ENCODE data around the gene ZSCAN29. TPM values are rescaled to one million over a fixed set of nuclear protein-coding genes. Genes with fewer than 3 reads are reported as not detected.

ZSCAN29 gene
- total and polyA plus RNA-seq, 2 of the 13 experiments (the other 11 are each of a cell fraction or from before 2014, with no cell fraction given): 8.3 to 27.4 TPM

DNA sequence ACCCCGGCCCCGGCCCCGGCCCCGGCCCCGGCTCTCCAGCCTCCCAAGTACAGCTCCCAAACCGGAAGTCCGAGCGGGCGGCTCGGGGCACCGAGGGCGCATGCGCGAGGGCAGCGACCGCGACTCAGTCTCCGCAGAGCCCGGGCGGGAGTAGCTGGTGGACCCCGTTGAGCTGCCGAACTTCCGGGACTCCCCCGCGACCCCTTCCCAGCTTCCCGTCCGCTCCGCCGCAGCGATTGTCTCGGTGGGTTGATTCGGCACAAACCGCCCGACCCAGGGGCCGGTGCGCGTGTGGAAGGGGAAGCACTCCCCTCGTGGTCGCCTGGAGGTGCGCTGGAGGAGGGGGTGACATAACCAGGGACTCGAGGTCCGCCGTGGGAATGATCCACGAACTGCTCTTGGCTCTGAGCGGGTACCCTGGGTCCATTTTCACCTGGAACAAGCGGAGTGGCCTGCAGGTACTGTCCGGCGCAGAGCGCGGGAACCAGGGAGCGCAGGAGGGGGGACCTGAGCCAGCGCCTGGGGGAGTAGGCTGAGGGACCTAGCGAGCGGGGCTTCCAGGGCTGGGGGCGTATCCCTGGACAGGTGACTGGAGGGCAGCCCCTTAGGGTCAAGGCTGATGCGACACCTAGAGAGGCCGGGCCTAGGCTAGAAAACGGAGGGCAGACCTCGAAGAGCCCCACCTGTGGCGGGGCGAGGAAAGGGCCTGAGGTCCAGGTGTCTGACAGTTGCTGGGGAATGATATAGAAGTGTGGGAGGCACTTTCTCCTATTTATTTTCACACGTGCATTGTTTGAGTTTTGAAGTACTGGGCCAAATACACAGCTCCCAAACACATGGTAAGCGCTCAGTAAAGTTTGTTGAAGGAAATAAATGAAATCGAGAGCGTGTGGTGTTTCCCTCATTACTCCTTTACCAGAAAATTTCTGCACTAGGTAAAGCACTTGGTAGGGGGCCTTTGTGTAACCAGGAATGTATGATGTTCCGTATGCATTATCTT is at the start of gene ZSCAN29, which contains the start of gene TUBGCP4 (continued):
- TF ChIP-seq, protein P1, sequence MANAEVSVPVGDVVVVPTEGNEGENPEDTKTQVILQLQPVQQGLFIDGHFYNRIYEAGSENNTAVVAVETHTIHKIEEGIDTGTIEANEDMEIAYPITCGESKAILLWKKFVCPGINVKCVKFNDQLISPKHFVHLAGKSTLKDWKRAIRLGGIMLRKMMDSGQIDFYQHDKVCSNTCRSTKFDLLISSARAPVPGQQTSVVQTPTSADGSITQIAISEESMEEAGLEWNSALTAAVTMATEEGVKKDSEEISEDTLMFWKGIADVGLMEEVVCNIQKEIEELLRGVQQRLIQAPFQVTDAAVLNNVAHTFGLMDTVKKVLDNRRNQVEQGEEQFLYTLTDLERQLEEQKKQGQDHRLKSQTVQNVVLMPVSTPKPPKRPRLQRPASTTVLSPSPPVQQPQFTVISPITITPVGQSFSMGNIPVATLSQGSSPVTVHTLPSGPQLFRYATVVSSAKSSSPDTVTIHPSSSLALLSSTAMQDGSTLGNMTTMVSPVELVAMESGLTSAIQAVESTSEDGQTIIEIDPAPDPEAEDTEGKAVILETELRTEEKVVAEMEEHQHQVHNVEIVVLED (CRISPR knock-in tag; IDR thresholded peaks at IDR 0.05; ENCODE audit: borderline replicate concordance): peak; percentile 48
- TF ChIP-seq ZNF510 (CRISPR knock-in tag; IDR thresholded peaks at IDR 0.05; ENCODE audit: low read depth) (no peak), SMAD3 (CRISPR knock-in tag; IDR thresholded peaks at IDR 0.05) (0 out of 2 replicates have a peak, but pooled peaks have one; percentile 24), ZNF546 (CRISPR knock-in tag; conservative IDR thresholded peaks at IDR 0.05) (peak; percentile 82; the same call in 1 of the 2 replicates), SRF (IDR thresholded peaks at IDR 0.05; ENCODE audit: low read depth, low read length) (no peak), EZH2 (conservative IDR thresholded peaks at IDR 0.05; ENCODE audit: low read depth, low read length) (no peak), ZNF382 (CRISPR knock-in tag; IDR thresholded peaks at IDR 0.05; ENCODE audit: borderline replicate concordance) (no peak), ZBTB1 (CRISPR knock-in tag; IDR thresholded peaks at IDR 0.05; ENCODE audit: borderline replicate concordance) (no peak), ZNF296 (CRISPR knock-in tag; conservative IDR thresholded peaks at IDR 0.05) (no peak), ZNF552 (CRISPR knock-in tag; IDR thresholded peaks at IDR 0.05; ENCODE audit: borderline replicate concordance) (peak; percentile 88; the same call in 1 of the 2 replicates), SAFB2 (CRISPR knock-in tag; IDR thresholded peaks at IDR 0.05; ENCODE audit: borderline replicate concordance, low read depth) (no peak), TARDBP (CRISPR knock-in tag; IDR thresholded peaks at IDR 0.05) (peak; percentile 66; the same call in 1 of the 2 replicates), KMT2A (CRISPR knock-in tag; IDR thresholded peaks at IDR 0.05) (peak; percentile 89), ZNF256 (CRISPR knock-in tag; conservative IDR thresholded peaks at IDR 0.05) (no peak; the same call in 1 of the 2 replicates), MIXL1 (CRISPR knock-in tag; IDR thresholded peaks at IDR 0.05) (no peak), ZNF598 (CRISPR knock-in tag; IDR thresholded peaks at IDR 0.05; ENCODE audit: borderline replicate concordance) (peak; percentile 75; the same call in 1 of the 2 replicates)
- TF ChIP-seq, protein P2, sequence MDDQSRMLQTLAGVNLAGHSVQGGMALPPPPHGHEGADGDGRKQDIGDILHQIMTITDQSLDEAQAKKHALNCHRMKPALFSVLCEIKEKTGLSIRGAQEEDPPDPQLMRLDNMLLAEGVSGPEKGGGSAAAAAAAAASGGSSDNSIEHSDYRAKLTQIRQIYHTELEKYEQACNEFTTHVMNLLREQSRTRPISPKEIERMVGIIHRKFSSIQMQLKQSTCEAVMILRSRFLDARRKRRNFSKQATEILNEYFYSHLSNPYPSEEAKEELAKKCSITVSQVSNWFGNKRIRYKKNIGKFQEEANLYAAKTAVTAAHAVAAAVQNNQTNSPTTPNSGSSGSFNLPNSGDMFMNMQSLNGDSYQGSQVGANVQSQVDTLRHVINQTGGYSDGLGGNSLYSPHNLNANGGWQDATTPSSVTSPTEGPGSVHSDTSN (CRISPR knock-in tag; IDR thresholded peaks at IDR 0.05; ENCODE audit: borderline replicate concordance): no peak
- TF ChIP-seq, protein P3, sequence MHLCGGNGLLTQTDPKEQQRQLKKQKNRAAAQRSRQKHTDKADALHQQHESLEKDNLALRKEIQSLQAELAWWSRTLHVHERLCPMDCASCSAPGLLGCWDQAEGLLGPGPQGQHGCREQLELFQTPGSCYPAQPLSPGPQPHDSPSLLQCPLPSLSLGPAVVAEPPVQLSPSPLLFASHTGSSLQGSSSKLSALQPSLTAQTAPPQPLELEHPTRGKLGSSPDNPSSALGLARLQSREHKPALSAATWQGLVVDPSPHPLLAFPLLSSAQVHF (CRISPR knock-in tag; IDR thresholded peaks at IDR 0.05): 0 out of 2 replicates have a peak, but pooled peaks have one; percentile 38
- TF ChIP-seq, protein P4, sequence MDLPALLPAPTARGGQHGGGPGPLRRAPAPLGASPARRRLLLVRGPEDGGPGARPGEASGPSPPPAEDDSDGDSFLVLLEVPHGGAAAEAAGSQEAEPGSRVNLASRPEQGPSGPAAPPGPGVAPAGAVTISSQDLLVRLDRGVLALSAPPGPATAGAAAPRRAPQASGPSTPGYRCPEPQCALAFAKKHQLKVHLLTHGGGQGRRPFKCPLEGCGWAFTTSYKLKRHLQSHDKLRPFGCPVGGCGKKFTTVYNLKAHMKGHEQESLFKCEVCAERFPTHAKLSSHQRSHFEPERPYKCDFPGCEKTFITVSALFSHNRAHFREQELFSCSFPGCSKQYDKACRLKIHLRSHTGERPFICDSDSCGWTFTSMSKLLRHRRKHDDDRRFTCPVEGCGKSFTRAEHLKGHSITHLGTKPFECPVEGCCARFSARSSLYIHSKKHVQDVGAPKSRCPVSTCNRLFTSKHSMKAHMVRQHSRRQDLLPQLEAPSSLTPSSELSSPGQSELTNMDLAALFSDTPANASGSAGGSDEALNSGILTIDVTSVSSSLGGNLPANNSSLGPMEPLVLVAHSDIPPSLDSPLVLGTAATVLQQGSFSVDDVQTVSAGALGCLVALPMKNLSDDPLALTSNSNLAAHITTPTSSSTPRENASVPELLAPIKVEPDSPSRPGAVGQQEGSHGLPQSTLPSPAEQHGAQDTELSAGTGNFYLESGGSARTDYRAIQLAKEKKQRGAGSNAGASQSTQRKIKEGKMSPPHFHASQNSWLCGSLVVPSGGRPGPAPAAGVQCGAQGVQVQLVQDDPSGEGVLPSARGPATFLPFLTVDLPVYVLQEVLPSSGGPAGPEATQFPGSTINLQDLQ (CRISPR knock-in tag; IDR thresholded peaks at IDR 0.05): peak; percentile 97
- TF ChIP-seq, protein P5, sequence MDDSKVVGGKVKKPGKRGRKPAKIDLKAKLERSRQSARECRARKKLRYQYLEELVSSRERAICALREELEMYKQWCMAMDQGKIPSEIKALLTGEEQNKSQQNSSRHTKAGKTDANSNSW (CRISPR knock-in tag; IDR thresholded peaks at IDR 0.05; ENCODE audit: borderline replicate concordance): 0 out of 2 replicates have a peak, but pooled peaks have one; percentile 28

Measured in HepG2 (cell line).